HG03064 (cell line): ENCODE measurements around the gene LSAMP.
"Not testable (repeated sequence)": the region's sequence is repeated elsewhere in the genome, so short reads cannot be mapped to it uniquely, and the experiment has no call there.

ENCODE experiments used
- ATAC-seq: cut with Tn5 transposase; IDR thresholded peaks from one replicate; pipeline ENCODE4 v1.9.1; 2021; ENCODE audit warnings: low read depth; ENCODE audit not compliant: unreplicated experiment

Gene LSAMP

DNA sequence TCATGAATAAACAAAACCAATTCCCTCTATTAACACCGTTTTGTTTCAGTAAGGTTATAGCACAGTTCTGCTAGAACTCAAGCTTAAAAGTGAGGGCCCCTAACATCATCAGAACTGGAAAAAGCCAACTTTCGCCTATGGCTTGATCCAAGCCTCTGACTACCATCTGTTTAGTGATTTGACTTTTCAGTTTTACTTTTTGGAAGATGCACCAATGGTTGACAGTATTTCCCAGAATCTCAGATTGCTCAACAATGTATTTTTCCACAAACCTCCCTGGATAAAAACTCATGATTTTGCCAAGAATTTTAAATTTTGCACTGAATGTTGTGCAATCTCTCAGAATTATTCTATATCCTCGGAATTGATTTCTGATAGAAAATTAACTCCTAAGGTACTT is 190.7 kb downstream of the LSAMP start:
- no peak for ATAC-seq

DNA sequence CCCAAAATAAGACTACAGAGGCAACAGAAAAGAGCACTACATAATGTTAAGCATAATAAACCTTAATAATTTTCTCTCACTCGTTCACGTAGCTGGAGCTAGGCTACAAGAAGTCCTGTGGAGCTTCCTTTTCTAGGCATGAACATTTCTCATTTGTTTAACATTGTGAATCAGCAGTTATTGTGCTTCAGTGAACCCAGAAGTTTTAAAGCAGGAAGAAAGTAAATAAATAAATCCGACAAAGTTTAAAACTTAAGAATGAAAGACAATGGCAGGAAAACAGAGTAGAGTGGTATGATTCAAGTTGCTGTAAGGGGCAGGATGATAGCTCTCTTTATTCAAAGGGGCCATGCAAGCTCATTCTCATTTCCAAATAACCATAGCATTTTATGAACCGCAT is 191.8 kb downstream of the LSAMP start:
- ATAC-seq, result no peak

DNA sequence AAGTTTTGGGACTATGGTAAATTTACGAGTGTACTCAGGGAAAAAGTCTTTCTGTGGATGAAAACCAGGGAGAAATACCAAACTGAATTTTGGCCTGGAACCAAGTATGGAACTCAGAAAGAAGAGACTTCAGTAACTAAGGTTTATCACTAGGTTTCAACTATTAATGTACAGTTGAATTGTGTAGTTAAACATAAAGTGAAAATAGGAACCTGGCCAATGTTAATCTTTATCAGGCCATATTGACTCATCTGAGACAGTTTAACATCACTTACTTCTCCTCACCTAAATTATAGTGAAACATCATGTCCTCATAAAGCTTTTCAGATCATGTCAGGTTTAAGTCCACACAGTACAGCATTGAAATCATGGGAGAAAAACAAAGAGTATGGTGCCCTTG is 197.7 kb downstream of the LSAMP start:
- ATAC-seq, result no peak

DNA sequence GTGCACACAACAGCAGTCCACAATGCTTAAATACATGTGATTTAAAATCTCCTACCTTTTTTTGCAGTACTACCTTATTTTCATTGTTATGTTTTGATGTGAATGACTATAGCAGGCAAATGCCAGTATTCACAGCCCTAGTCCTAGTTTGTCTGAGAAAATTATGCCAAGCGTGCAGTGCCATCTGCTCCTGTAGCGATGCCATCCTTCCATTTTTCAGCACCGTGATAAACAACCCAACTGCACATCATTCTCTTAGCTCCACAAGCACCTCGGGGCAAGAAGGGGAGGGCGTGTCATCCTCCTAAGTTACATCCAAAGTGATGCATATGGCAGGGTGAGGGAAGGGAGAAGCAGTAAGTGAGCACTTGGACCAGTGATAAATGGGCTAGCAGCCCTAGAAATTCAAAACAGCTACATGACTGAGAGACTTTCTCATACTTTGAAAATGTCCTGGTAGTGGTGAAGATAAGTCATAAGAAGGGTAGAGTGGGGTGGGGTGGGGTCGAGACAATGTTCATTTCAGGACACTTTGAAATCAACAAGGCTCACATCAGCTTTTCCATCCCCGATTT is 198.8 kb downstream of the LSAMP start:
- ATAC-seq, result no peak

DNA sequence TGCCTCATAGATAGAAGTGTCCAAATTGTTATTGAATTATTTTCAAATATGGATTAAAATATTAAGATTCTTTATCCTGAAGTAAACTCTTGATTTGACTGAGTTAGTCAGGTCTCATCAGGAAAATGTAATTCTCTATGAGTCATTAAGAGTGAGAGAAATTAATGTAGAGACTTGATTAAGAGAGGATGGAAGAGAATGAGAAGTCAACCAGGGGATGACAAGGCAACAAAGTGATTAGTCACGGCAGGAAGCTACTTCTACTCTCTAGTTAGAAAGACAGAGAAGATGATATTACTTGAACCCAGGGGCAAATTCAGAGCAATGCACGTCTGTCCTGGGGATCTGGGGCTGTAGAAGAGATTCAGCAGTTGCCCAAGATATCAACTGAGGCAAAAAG is 202.5 kb downstream of the LSAMP start:
- no peak for ATAC-seq

DNA sequence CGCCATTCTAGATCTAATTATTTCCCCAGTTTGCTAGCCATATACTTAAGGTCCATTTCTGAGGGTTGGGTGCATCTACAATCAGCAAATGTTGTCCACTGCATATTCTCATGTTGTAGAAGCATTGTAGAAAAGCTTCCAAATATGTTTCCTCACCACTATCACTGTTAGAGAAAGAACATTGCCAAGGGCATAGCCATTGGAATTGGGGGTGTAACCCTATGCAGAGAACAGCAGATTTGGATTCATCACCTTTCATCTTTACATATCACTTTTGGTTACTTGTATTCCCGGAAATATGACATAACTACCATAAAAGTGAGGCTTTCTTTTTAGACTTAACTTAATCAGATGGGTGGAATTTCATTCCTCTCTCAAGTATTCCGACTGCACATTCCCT is 203.6 kb downstream of the LSAMP start:
- no peak for ATAC-seq

DNA sequence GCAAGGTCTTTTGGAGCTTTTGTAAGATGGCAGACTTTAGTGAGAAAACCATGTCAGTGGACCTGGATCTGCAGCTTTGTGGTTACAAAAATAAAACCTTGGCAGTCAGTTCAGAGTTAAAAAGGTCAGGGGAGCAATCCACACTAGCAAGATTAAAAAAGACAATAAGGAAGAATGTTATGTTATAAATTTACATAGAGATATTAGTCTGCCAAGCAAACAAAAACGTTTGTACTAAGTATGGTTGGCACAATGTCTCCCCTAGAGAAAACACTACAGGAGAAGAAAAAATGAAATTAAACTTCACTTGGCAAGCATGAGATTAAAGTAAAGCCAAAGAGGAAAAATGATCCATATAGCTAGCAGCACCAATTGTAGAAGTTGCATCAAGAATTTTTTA is 205.0 kb downstream of the LSAMP start:
- ATAC-seq, result no peak

DNA sequence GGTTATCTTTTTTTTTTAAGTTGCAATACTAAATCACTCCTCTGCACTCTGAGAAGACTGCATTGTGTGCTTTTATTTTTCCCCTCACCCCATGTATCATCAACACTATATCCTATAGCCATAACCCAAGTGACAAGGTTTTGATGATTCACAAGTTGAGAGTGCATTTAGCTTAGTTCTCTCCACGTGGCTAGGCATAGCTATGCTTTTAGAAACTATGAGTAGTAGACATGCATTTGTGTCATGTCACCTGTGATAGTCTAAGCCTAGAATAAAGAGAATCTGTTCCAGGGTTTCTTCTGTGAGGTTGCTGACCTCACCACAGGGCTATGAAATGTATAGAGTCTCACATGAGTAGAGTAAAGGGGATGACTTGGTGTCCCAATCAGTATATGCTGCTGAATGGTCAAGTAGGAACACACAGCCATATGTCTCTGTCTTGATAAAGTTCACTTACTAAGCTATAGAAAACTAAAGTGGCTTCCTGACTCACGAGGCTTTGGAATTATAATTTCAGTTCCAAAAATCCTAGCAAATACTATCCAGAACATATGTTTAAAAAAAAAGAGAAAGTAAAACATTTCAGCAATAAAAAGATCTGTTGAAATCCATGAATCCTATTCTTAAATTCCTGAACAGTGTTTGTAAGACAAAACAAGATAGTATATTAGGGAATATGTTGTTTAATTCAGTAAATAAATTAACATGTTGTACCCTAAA is 206.3 kb downstream of the LSAMP start:
- no peak for ATAC-seq

DNA sequence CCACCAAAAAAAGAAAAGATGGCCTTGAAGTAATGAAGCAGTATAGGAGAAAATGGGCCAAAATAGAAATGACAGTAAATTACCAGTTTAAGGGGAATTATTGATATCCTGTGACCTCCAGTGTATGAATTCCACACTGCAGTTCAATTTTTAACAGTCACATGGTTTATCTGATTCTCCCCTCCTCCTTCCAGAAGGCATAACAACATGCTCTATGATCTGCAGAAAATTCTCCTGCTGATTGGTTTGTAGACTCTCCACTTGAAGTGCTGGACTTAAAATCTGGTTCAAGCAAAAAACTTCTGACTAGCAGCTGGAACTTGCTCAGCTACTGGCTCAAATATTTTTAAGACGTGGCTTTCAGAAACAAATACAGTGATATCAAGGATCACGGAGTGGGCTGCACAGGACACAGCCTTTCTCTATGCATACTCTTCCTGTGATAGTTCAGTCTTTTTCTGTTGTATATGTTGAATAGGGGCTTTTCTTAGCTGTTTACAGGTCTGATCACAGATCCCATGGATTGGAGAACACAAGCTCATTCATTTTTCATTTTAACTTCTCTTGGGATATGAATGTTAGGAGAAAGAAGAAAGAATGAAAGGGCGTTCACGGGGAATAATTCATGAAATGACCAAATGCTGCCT is 211.5 kb downstream of the LSAMP start:
- no peak for ATAC-seq

DNA sequence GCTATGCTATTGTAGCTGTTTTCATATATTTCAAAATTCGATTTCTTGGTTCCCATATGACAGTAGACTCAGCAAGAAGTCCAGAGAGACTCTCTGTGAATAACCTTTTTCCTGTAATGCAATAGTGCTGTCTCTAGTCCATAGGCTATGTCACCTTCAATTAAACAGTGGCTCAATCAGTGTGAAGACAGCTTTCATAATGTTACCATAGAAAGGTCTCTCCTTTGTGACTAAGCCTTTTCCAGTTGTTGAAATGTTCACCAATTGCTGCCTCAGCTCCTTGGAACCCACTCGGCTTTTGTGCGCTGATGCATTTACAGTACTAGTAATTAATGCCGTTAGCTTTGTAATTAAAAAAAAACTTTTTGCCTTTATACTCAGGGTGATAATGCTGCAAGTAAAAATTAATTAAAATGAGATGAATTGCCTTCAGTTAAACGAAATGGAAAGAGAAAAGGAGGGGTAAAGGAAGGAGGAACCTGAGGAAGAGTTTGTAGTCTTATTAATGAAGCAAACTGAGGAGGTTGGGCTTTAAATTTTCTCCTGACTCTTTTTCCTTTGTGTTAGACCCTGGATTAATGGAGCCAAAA is 214.8 kb downstream of the LSAMP start:
- ATAC-seq, result no peak

DNA sequence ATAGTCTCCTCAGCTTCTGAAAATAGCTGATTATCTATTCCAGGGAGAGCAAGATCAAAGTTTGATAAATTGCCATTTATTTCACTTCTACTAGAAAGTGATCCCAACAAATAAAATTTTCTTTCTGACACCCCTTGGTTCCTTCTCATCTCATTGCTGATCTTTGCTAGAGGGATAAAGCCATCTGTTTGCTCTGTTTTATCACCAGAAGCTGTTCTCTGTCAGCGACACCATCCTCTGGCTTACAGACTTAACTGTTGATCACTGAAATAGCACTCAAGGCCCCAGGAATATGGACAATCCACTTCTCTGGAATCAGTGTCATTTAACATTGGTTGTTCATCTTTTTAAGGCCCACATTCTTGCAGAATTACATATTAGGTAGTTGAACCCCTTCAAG is 219.0 kb downstream of the LSAMP start:
- ATAC-seq, result no peak

DNA sequence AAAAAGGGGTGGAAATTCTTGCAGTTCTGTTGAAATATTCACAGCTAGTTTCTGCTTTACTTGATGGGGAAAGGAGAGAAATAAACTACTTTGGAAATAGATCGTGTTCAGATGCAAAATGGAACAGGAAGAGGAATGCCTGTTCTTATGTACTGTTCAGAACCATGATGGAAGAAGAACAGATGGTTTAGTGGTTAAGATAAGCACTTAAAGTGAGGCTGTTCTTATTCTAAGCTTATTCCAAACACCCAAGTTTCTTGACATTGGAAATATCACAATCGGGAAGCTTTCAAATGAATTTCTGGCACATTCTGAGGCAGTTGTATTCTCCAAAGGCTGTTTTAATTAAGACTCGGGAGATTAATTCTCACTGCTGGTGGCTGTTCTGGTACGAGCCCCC is 228.5 kb downstream of the LSAMP start:
- ATAC-seq, result no peak

DNA sequence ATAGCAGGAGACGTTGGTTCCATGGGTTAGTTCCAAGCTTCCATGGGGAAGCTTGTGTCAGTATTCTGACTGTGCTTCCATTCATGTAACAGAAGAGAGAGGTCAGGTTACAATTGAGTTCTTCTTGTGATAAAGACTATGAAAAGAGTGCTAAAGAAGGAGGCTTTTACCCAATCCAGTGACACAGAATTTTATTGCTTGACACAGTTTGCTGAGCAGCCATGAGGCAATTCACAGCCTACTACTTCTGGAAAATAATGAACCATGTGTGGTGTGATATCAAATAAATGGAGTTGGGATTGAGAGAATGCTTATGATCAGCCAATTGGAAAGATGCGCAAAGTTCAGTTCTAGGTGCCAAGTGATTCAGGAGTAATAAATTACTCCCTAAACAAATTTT is 233.4 kb downstream of the LSAMP start:
- ATAC-seq, result no peak

DNA sequence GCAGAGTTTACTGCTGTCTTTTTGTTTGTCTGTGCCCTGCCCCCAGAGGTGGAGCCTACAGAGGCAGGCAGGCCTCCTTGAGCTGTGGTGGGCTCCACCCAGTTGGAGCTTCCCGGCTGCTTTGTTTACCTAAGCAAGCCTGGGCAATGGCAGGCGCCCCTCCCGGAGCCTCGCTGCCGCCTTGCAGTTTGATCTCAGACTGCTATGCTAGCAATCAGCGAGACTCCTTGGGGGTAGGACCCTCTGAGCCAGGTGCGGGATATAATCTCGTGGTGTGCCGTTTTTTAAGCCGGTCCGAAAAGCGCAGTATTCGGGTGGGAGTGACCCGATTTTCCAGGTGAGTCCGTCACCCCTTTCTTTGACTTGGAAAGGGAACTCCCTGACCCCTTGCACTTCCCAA is 236.5 kb downstream of the LSAMP start:
- ATAC-seq, result not testable (repeated sequence)

DNA sequence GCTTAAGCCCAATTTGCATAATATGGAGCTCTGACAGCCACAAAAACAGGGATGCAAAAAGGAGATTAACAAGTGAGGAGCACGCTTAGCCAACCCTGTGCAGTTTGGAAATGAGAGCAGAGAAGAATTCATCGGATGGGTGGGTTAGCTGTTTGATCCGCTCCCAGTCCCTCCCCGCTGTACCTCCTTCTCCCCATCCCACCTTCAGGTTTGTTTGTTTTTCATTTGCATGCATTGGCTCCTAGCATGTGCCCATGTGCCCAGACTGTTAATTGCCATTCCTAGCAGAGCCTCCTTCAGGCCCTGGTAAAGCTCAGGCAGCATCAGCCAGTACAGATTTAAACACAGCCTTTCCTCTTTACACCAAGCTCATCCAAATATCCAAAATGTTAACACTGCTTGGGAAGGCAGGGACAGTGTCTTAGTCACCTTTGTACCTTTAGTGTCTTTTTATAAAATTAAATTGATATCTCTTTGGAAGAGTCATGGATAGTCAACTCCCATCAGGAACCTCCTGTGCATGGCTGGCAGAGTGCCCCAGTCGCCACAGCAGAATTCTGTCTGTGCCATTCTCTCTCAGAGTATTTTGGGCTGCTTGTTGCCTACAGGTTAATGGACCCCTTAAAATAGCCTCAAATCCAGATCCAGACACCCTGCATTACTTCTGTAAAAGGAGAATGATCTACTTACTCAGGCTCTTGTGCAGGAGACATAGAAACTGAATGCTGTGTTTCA is 244.2 kb downstream of the LSAMP start:
- ATAC-seq, result no peak

DNA sequence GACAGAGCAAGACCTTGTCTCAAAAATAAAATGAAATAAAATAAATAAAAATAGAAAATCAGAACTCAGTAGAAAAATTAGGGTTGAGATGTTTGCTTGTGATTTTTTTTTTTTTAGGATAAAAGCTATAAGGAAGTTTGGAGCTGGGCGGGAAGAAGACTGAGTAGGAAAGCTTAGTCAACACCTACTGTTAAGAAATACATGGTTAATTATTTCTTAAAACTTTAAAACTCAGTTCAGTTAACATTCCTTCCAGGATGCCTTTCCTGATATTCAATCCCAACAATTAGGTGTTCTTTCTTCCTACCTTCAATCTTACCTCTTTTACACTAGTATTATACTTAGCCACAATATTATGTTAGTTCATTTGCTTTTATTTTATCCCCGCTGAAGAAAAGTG is 246.2 kb downstream of the LSAMP start:
- ATAC-seq, result no peak

DNA sequence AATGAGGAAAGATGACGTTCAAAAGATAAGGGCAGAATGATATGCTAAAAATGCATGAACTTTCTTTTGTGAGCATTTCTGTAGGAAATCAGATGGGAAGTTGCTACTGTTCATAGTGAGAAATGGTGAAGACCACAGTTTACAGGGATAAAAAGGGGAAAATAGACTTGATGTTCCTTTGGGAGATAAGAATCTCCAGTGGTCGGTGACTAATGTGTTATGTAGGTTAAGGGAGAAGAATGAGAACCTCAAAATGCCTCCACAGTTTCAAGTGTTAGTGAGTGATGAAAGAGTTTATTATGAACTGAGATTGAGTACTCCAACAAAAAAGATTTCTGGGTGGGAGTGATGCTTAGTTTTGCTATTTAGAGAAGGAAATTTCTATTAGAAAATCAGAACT is 247.2 kb downstream of the LSAMP start:
- ATAC-seq, result no peak

DNA sequence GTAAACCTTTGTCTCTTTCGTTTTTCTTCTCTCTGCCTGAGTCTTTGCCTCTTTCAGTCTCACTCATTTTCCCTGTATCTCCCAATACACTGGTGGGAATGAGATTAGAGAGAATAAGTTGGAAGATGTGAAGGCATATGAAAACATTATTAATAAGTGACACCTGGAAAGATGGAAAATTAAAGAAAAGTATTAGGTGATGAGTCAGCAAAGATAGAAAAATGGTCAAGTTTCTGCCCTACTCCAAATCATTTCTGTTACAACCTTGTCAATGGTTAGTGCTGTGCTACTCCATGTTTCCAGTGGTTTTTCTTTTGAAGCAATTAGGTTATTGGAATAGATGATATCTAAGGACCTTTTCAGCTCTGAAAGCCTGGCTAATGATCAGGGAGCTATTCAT is 252.8 kb downstream of the LSAMP start:
- no peak for ATAC-seq

DNA sequence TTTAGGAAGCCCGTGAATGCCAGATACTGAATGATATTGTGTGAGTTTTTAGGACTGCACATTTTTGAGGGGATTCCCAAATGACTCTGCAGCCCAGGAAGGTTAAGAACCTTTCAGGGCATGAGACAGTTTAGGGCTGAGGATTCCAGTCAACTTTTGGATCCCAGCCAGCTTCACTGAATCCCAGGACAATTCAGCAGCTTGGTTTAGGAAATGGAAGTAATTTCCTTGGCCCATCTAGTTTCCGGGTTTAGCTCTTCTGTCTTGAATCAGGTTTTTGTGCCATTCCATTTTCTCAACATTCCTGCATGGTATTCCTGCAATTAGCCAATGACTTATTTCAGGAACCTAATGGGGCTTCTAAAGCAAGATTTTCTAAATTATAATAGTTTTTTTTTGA is 253.9 kb downstream of the LSAMP start:
- no peak for ATAC-seq

DNA sequence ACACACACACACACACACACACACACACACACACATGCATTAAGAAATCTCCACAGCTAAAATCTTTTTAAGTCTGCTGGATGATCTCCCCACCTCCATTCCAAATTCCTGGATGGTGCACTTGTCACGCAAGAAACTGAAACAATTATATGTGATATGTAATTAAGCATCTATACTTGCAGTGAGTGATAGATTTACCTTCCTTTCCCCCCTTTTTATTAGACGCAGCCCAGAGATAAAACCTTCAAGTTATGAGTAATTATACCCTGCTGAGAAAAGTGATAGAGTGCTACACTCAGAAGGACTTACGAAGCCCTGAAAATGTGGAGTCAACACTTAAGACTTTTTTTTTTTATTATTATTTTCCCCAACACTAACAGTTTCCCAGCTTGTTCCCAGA is 255.2 kb downstream of the LSAMP start:
- no peak for ATAC-seq

DNA sequence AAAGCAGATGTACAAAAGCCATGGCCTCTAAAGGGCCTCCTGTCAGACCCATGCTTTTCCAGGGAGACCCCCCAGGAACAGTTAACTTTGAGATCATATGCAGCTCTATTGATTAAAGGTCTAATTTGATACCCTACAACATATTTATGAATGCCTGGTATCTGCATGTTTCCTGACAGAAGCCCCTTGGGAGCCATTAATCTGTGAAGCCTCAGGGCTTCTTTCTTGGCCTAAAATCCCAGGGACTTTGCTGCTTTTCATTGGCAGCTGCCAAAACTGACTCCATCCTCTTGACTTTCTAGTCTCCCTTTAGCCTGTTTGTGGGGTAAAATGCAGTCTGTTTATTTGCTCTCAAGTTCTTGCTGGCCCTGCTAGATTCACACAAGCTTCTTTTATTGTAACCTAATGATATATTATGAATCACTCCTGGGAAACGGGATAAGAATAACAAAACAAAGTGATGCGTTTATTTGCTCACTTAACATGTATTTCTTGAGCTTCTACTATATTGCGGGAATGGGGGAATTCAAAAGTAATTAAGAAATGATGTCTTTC is 257.0 kb downstream of the LSAMP start:
- no peak for ATAC-seq
